Measurements from ENCODE around the gene RAP1GAP.

RAP1GAP gene

GRCh38 chr1:21669258-21670058 lies at the start of gene RAP1GAP:
Gene RAP1GAP (minus strand): TSS chr1:21669357. CDS start chr1:21620032, 49,325 bp downstream.
- DNase-seq: peak; percentile 67
- Mint-ChIP-seq H3K36me3 (ENCODE audit: low read depth) (no peaks in the 10 kb centered on the region), H3K27me3 (ENCODE audit: low read depth, poor library complexity) (peaks cover 37% of the 10 kb centered on the region), H3K4me1 (peaks cover 46% of the 10 kb centered on the region), H3K27ac (no peak within 1 kb of the TSS), H3K4me3 (peak within 1 kb of the TSS; percentile 55), H3K9me3 (no peaks in the 10 kb centered on the region)
- TF ChIP-seq CTCF (IDR thresholded peaks at IDR 0.05): no peak

- no peak for DNase-seq
- H3K27ac Mint-ChIP-seq: no peak overlapping the region
- H3K4me3 Mint-ChIP-seq: no peak overlapping the region
- H3K9me3 Mint-ChIP-seq: no peaks in the 10 kb centered on the region
- no peak for TF ChIP-seq CTCF (IDR thresholded peaks at IDR 0.05)
- no peaks in the 10 kb centered on the region for H3K27me3 Mint-ChIP-seq (ENCODE audit: low read depth, poor library complexity)
- no peaks in the 10 kb centered on the region for H3K4me1 Mint-ChIP-seq
- peaks cover 68% of the 10 kb centered on the region for H3K36me3 Mint-ChIP-seq (ENCODE audit: low read depth)
These were observed 47.0 kb upstream of the RAP1GAP start for GRCh38 chr1:21716169-21716568.

GRCh38 chr1:21707891-21708290 lies 38.7 kb upstream of the RAP1GAP start:
- no peak overlapping the region for H3K27ac Mint-ChIP-seq
- no peak for DNase-seq
- no peaks in the 10 kb centered on the region for H3K9me3 Mint-ChIP-seq
- TF ChIP-seq CTCF (IDR thresholded peaks at IDR 0.05): no peak
- peaks cover 25% of the 10 kb centered on the region for H3K36me3 Mint-ChIP-seq (ENCODE audit: low read depth)
- H3K27me3 Mint-ChIP-seq (ENCODE audit: low read depth, poor library complexity): no peaks in the 10 kb centered on the region
- H3K4me1 Mint-ChIP-seq: peaks cover 35% of the 10 kb centered on the region
- no peak overlapping the region for H3K4me3 Mint-ChIP-seq

- DNase-seq: no peak
- H3K4me3 Mint-ChIP-seq: no peak overlapping the region
- peak overlapping the region; percentile 27 for H3K27ac Mint-ChIP-seq
These were observed 38.1 kb upstream of the RAP1GAP start for GRCh38 chr1:21707086-21707840.

GRCh38 chr1:21706151-21706835 lies 37.1 kb upstream of the RAP1GAP start:
- Mint-ChIP-seq H3K4me3 (no peak overlapping the region), H3K4me1 (peaks cover 35% of the 10 kb centered on the region), H3K27ac (peak overlapping the region; percentile 29), H3K9me3 (no peaks in the 10 kb centered on the region), H3K27me3 (ENCODE audit: low read depth, poor library complexity) (no peaks in the 10 kb centered on the region), H3K36me3 (ENCODE audit: low read depth) (peaks cover 33% of the 10 kb centered on the region)
- peak; percentile 22 for DNase-seq
- no peak for TF ChIP-seq CTCF (IDR thresholded peaks at IDR 0.05)

More at GRCh38 chr1:21707086-21707840, 38.1 kb upstream of the RAP1GAP start:
- H3K27me3 Mint-ChIP-seq (ENCODE audit: low read depth, poor library complexity): no peaks in the 10 kb centered on the region
- TF ChIP-seq CTCF (IDR thresholded peaks at IDR 0.05): no peak
- no peaks in the 10 kb centered on the region for H3K9me3 Mint-ChIP-seq
- peaks cover 29% of the 10 kb centered on the region for H3K36me3 Mint-ChIP-seq (ENCODE audit: low read depth)
- peaks cover 35% of the 10 kb centered on the region for H3K4me1 Mint-ChIP-seq

All from nephron progenitor cell (in vitro differentiated cells).